Measurements from ENCODE around the gene BLMH. TPM values are rescaled to one million over a fixed set of nuclear protein-coding genes. Genes with fewer than 3 reads are reported as not detected.

The BLMH gene
- total RNA-seq, 1 experiment from 2014 or later, result 51.2 TPM

DNA sequence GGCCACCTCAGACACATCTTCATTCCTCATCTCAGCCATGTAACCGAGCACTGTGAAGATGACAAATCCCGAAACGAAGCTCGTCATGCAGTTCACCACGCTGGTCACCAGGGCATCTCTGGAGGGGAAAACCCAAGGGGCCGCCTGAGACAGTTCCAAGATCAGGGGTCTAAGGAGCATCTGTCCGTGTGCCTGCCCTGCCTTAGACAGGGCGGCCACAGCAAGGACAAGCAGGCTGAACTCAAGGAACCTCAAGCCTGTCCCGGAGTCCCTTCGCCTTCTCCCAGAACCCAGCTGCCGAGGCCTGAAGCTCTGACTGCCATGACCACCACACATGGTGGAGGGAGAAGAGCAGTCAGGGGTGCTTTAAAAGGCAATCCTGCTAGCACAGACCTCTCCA, 79.0 kb downstream of the BLMH start:
- no peak overlapping the region for H2AFZ ChIP-seq (ENCODE audit: low read depth, low read length, poor library complexity, severe bottlenecking)
- no peaks in the 10 kb centered on the region for H3K4me1 ChIP-seq (ENCODE audit: control insufficient read depth in 1 of 2, insufficient read depth in 2 of 2, low read length in 2 of 2)
- POLR2A ChIA-PET, result no interaction called here
- H3K27ac ChIP-seq (ENCODE audit: low read depth, low read length), result no peak overlapping the region
- no peak overlapping the region for H3K9ac ChIP-seq (ENCODE audit: low read length)
- TF ChIP-seq SIN3A (IDR thresholded peaks at IDR 0.05; ENCODE audit: low read depth), result no peak
- TF ChIP-seq SP1 (IDR thresholded peaks at IDR 0.05; ENCODE audit: low read depth), result no peak
- TF ChIP-seq POLR2A (IDR thresholded peaks at IDR 0.05; ENCODE audit: borderline replicate concordance, extremely low read depth, insufficient read depth, insufficient read length), result no peak
- no peak for TF ChIP-seq YY1 (IDR thresholded peaks at IDR 0.05; ENCODE audit: extremely low read depth, insufficient replicate concordance, low read depth, low read length)
- TF ChIP-seq POLR2AphosphoS5 (IDR thresholded peaks at IDR 0.05; ENCODE audit: low read depth, low read length), result no peak
- TF ChIP-seq EZH2 (IDR thresholded peaks at IDR 0.05), result no peak
- no peak for TF ChIP-seq EZH2phosphoT487 (IDR thresholded peaks at IDR 0.05; ENCODE audit: borderline replicate concordance)
- no peak for TF ChIP-seq SRF (IDR thresholded peaks at IDR 0.05; ENCODE audit: low read depth)
- TF ChIP-seq MAX (IDR thresholded peaks at IDR 0.05), result no peak
- TF ChIP-seq EGR1 (IDR thresholded peaks at IDR 0.05; ENCODE audit: low read depth), result no peak
- no peak for TF ChIP-seq REST (IDR thresholded peaks at IDR 0.05; ENCODE audit: low read depth)
- TF ChIP-seq ZNF274 (IDR thresholded peaks at IDR 0.05; ENCODE audit: low read depth, low read length), result no peak
- TF ChIP-seq JUND (IDR thresholded peaks at IDR 0.05), result no peak
- TF ChIP-seq ZFX (IDR thresholded peaks at IDR 0.05), result no peak
- no peak for TF ChIP-seq TCF7L2 (IDR thresholded peaks at IDR 0.05; ENCODE audit: borderline replicate concordance, extremely low read depth, insufficient read depth, insufficient read length)
- TF ChIP-seq CEBPB (IDR thresholded peaks at IDR 0.05; ENCODE audit: low read depth), result no peak
- no peak for TF ChIP-seq ZBTB33 (IDR thresholded peaks at IDR 0.05; ENCODE audit: extremely low read depth, insufficient replicate concordance, low read length)
- H3K9me2 ChIP-seq (ENCODE audit: insufficient read depth), result no peaks in the 10 kb centered on the region
- H3K79me2 ChIP-seq (ENCODE audit: insufficient read depth, low read length), result no peaks in the 10 kb centered on the region
- ATAC-seq, result peak; percentile 46; the same call in 1 of the 2 replicates
- no peaks in the 10 kb centered on the region for H3K36me3 ChIP-seq (ENCODE audit: control insufficient read depth in 1 of 2, insufficient read depth in 2 of 2, low read length in 2 of 2)
- no peak for DNase-seq (ENCODE audit: low read depth, low spot score)
- intact Hi-C loops (cut with micrococcal nuclease), result no loop called here
- no peak overlapping the region for H3K4me2 ChIP-seq (ENCODE audit: low read length)
- no peaks in the 10 kb centered on the region for H3K27me3 ChIP-seq (ENCODE audit: insufficient read depth, low read length)
- no TSS peak for BruUV-seq (replicated peaks)
- H3K9me3 ChIP-seq (ENCODE audit: control insufficient read depth in 1 of 2, insufficient read depth in 1 of 2, low read depth in 1 of 2, low read length in 2 of 2), result no peaks in the 10 kb centered on the region
- no peak overlapping the region for H3K4me3 ChIP-seq (replicated peaks in 1 of 2; ENCODE audit: low read depth in 1 of 2, low read length in 2 of 2)
- CTCF ChIA-PET, result no interaction called here
- H4K20me1 ChIP-seq (ENCODE audit: insufficient read depth), result no peaks in the 10 kb centered on the region
- RAD21 ChIA-PET (ENCODE audit: low non-redundant PET in 1 of 2, low total read pairs in 2 of 2, uncharacterized antibody in 2 of 2, unreplicated experiment in 2 of 2), result no interaction called here
